GM23248 (cell line): ENCODE results near the gene DNAJC21. TPM values are rescaled to one million over a fixed set of nuclear protein-coding genes. Genes with fewer than 3 reads are reported as not detected.

Experiments used
- DNase-seq: peaks from one replicate; pipeline ENCODE4 v3.0.0-alpha.2; 2015
- H2AFZ ChIP-seq: fragments of 200-600 bp; sonication (generic); 2 replicates; pipeline ENCODE4 v1.6.1; 2016; ENCODE audit warnings: antibody characterized with exemption
- H3F3A ChIP-seq: fragments of 200-600 bp; sonication (generic); 2 replicates; pipeline ENCODE4 v1.6.1; 2016; ENCODE audit warnings: mild to moderate bottlenecking, antibody characterized with exemption, mixed run types; ENCODE audit not compliant: insufficient read depth
- H3K27ac ChIP-seq: fragments of 200-600 bp; sonication (generic); 2 replicates; pipeline ENCODE4 v1.5.1; 2016; ENCODE audit warnings: mild to moderate bottlenecking
- H3K27me3 ChIP-seq: fragments of 200-600 bp; sonication (generic); replicated peaks from 2 replicates; pipeline ENCODE4 v1.6.1; 2016; ENCODE audit warnings: mild to moderate bottlenecking; ENCODE audit not compliant: insufficient read depth
- H3K36me3 ChIP-seq: fragments of 200-600 bp; sonication (generic); 2 replicates; pipeline ENCODE4 v1.6.1; 2016; ENCODE audit warnings: low read depth, mild to moderate bottlenecking
- H3K4me1 ChIP-seq: fragments of 200-600 bp; sonication (generic); 2 replicates; pipeline ENCODE4 v1.6.1; 2016; ENCODE audit warnings: mild to moderate bottlenecking; ENCODE audit not compliant: insufficient read depth
- H3K4me2 ChIP-seq: fragments of 200-600 bp; sonication (generic); one replicate; pipeline ENCODE4 v1.6.1; 2016; ENCODE audit warnings: mild to moderate bottlenecking; ENCODE audit not compliant: unreplicated experiment
- H3K4me3 ChIP-seq: fragments of 200-600 bp; sonication (generic); 2 replicates; pipeline ENCODE4 v1.5.1; 2016; ENCODE audit warnings: mild to moderate bottlenecking
- H3K79me2 ChIP-seq: fragments of 200-600 bp; sonication (generic); 2 replicates; pipeline ENCODE4 v1.6.1; 2016; ENCODE audit warnings: mild to moderate bottlenecking; ENCODE audit not compliant: insufficient read depth
- H3K9ac ChIP-seq: fragments of 200-600 bp; sonication (generic); 2 replicates; pipeline ENCODE4 v1.6.1; 2016; ENCODE audit warnings: mild to moderate bottlenecking
- H3K9me2 ChIP-seq: fragments of 200-600 bp; sonication (generic); 2 replicates; pipeline ENCODE4 v1.6.1; 2016; ENCODE audit warnings: mixed run types, mild to moderate bottlenecking, moderate library complexity; ENCODE audit not compliant: insufficient read depth
- H3K9me3 ChIP-seq: fragments of 200-600 bp; sonication (generic); one replicate; pipeline ENCODE4 v1.6.1; 2017; ENCODE audit warnings: low read depth
- H4K20me1 ChIP-seq: fragments of 200-600 bp; sonication (generic); 2 replicates; pipeline ENCODE4 v1.6.0; 2016; ENCODE audit not compliant: insufficient read depth
- EZH2 ChIP-seq: fragments of 200-600 bp; sonication (generic); IDR thresholded peaks from 2 replicates; pipeline ENCODE4 v1.6.1; 2018; ENCODE audit warnings: antibody characterized with exemption, mild to moderate bottlenecking; ENCODE audit not compliant: insufficient read depth, poor library complexity, severe bottlenecking
- EZH2phosphoT487 ChIP-seq: fragments of 200-600 bp; sonication (generic); IDR thresholded peaks from 2 replicates; pipeline ENCODE4 v1.6.1; 2018; ENCODE audit warnings: antibody characterized with exemption, moderate library complexity, mild to moderate bottlenecking, low read depth; ENCODE audit not compliant: insufficient read depth
- WGBS, 2 experiments: methylation state at CpG; one replicate each; pipeline ENCODE4 v1.1.6; 2015 to 2017; ENCODE audit warnings: low lambda C conversion rate in 2 of 2, low coverage in 1 of 2; ENCODE audit errors: missing lambda C conversion rate in 2 of 2; 5-methylcytosine and 5-hydroxymethylcytosine counted together
- in situ Hi-C: fragments of 300-500 bp; cut with MboI; formaldehyde crosslinking; loops from 2 replicates; pipeline ENCODE4 v1.15.0; 2020
- polyA plus RNA-seq: library from polyadenylated mRNA; unstranded; fragments of >200 nt; fragmentation: Nextera tagmentation; extraction: Ambion mirVana; gene quantifications from 2 replicates; pipeline ENCODE4 v1.2.1, GENCODE V29; 2016
- total RNA-seq: library from RNA; depleted of rRNA; stranded (reverse); fragments of >200 nt; shearing (Covaris generic); gene quantifications from 2 replicates; pipeline ENCODE4 v1.2.3, GENCODE V29; 2014

DNAJC21 gene
- total and polyA plus RNA-seq, 2 experiments from 2014 or later: 15.5 to 30.4 TPM

GRCh38 chr5:35001842-35002241 is 72.5 kb downstream of the DNAJC21 start:
- H3K27ac ChIP-seq: no peak overlapping the region
- no peak for TF ChIP-seq EZH2phosphoT487
- TF ChIP-seq EZH2: no peak
- no peak overlapping the region for H3K4me2 ChIP-seq
- 62 to 66% methylated on average over 3 of the region's 3 CpGs for WGBS, 2 experiments
- no peak overlapping the region for H3K9ac ChIP-seq
- H3K9me2 ChIP-seq: no peaks in the 10 kb centered on the region
- no peak overlapping the region for H3K4me3 ChIP-seq
- no peak for DNase-seq
- no peaks in the 10 kb centered on the region for H3K36me3 ChIP-seq
- H3K27me3 ChIP-seq: no peaks in the 10 kb centered on the region
- H3F3A ChIP-seq: 0 out of 2 replicates have a peak, but pooled peaks cover 6% of the 10 kb centered on the region
- no peak overlapping the region for H2AFZ ChIP-seq
- no peaks in the 10 kb centered on the region for H3K9me3 ChIP-seq
- H3K79me2 ChIP-seq: no peaks in the 10 kb centered on the region
- H4K20me1 ChIP-seq: no peaks in the 10 kb centered on the region
- in situ Hi-C loops: no loop called here
- 0 out of 2 replicates have a peak, but pooled peaks cover 3% of the 10 kb centered on the region for H3K4me1 ChIP-seq

GRCh38 chr5:35002459-35002858 is 73.1 kb downstream of the DNAJC21 start:
- Histone ChIP-seq H3K27me3 (no peaks in the 10 kb centered on the region), H4K20me1 (no peaks in the 10 kb centered on the region), H3K4me1 (0 out of 2 replicates have a peak, but pooled peaks cover 3% of the 10 kb centered on the region), H3F3A (0 out of 2 replicates have a peak, but pooled peaks cover 6% of the 10 kb centered on the region), H3K9me2 (no peaks in the 10 kb centered on the region), H3K79me2 (no peaks in the 10 kb centered on the region), H3K4me3 (no peak overlapping the region), H3K4me2 (no peak overlapping the region), H2AFZ (no peak overlapping the region), H3K27ac (no peak overlapping the region), H3K9me3 (no peaks in the 10 kb centered on the region), H3K9ac (no peak overlapping the region), H3K36me3 (no peaks in the 10 kb centered on the region)
- 96 to 97% methylated on average over 6 of the region's 6 CpGs for WGBS, 2 experiments
- DNase-seq: no peak
- TF ChIP-seq EZH2: no peak
- no peak for TF ChIP-seq EZH2phosphoT487
- in situ Hi-C loops: no loop called here

GRCh38 chr5:35003018-35003957 is 73.9 kb downstream of the DNAJC21 start:
- Histone ChIP-seq H3K4me2 (peak overlapping the region; percentile 33), H2AFZ (no peak overlapping the region), H3K79me2 (no peaks in the 10 kb centered on the region), H3K9me3 (no peaks in the 10 kb centered on the region), H3K4me3 (no peak overlapping the region), H4K20me1 (no peaks in the 10 kb centered on the region), H3K9me2 (no peaks in the 10 kb centered on the region), H3K36me3 (no peaks in the 10 kb centered on the region), H3K27ac (no peak overlapping the region), H3K4me1 (no peaks in the 10 kb centered on the region), H3K27me3 (no peaks in the 10 kb centered on the region), H3K9ac (no peak overlapping the region), H3F3A (0 out of 2 replicates have a peak, but pooled peaks cover 5% of the 10 kb centered on the region)
- no peak for TF ChIP-seq EZH2phosphoT487
- TF ChIP-seq EZH2: no peak
- in situ Hi-C loops: no loop called here
- peak; percentile 64 for DNase-seq
- 38 to 39% methylated on average over 17 to 18 of the region's 18 CpGs for WGBS, 2 experiments

GRCh38 chr5:35004200-35004599 is 74.8 kb downstream of the DNAJC21 start:
- no peak for DNase-seq
- H3K9me2 ChIP-seq: no peaks in the 10 kb centered on the region
- no peak overlapping the region for H3K9ac ChIP-seq
- no peaks in the 10 kb centered on the region for H3F3A ChIP-seq
- no peaks in the 10 kb centered on the region for H3K9me3 ChIP-seq
- no peaks in the 10 kb centered on the region for H3K36me3 ChIP-seq
- no peak overlapping the region for H2AFZ ChIP-seq
- TF ChIP-seq EZH2: no peak
- TF ChIP-seq EZH2phosphoT487: no peak
- H3K4me1 ChIP-seq: no peaks in the 10 kb centered on the region; the same call in 1 of the 2 replicates
- WGBS, 2 experiments: 62 to 65% methylated on average over 5 of the region's 5 CpGs
- no peak overlapping the region for H3K4me3 ChIP-seq
- no peak overlapping the region for H3K27ac ChIP-seq
- no peaks in the 10 kb centered on the region for H3K27me3 ChIP-seq
- H3K4me2 ChIP-seq: no peak overlapping the region
- in situ Hi-C loops: no loop called here
- H4K20me1 ChIP-seq: no peaks in the 10 kb centered on the region
- no peaks in the 10 kb centered on the region for H3K79me2 ChIP-seq
